Liver (tissue), 3 donors: ENCODE measurements around the gene ETV6.

Source experiments
- ATF3 ChIP-seq: IDR thresholded peaks from 2 replicates; pipeline ENCODE4 v1.6.1; 2016; ENCODE audit warnings: antibody characterized with exemption
- CTCF ChIP-seq: fragments of 150-350 bp; IDR thresholded peaks from 2 replicates; pipeline ENCODE4 v1.5.1; 2017; ENCODE audit warnings: improper control_type of control experiment, low read depth, low read length; ENCODE audit not compliant: missing input control
- EGR1 ChIP-seq, 2 donors: IDR thresholded peaks; 2 replicates each; pipeline ENCODE4 v1.6.1; 2016 to 2018; ENCODE audit warnings: antibody characterized with exemption in 2 of 2, low read depth in 2 of 2
- GABPA ChIP-seq, 2 donors: IDR thresholded peaks in 1 of 2; conservative IDR thresholded peaks in 1 of 2; 2 replicates each; pipeline ENCODE4 v1.6.1; 2016; ENCODE audit warnings: antibody characterized with exemption in 2 of 2, mild to moderate bottlenecking in 1 of 2, moderate library complexity in 1 of 2
- JUND ChIP-seq, 2 donors: IDR thresholded peaks; 2 replicates each; pipeline ENCODE4 v1.6.1; 2016; ENCODE audit warnings: antibody characterized with exemption in 2 of 2
- MAX ChIP-seq: IDR thresholded peaks from 2 replicates; pipeline ENCODE4 v1.6.1; 2016; ENCODE audit warnings: antibody characterized with exemption
- NR2F2 ChIP-seq: IDR thresholded peaks from 2 replicates; pipeline ENCODE4 v1.6.1; 2016; ENCODE audit warnings: antibody characterized with exemption
- RAD21 ChIP-seq, 2 donors: IDR thresholded peaks; 2 replicates each; pipeline ENCODE4 v1.6.1; 2016; ENCODE audit warnings: antibody characterized with exemption in 2 of 2, mild to moderate bottlenecking in 2 of 2
- SP1 ChIP-seq: IDR thresholded peaks from 2 replicates; pipeline ENCODE4 v1.6.1; 2018; ENCODE audit warnings: antibody characterized with exemption, mild to moderate bottlenecking
- TAF1 ChIP-seq: conservative IDR thresholded peaks from 2 replicates; pipeline ENCODE4 v1.6.1; 2016; ENCODE audit warnings: antibody characterized with exemption, mild to moderate bottlenecking
- ZBTB33 ChIP-seq: IDR thresholded peaks from 2 replicates; pipeline ENCODE4 v1.6.1; 2016; ENCODE audit warnings: antibody characterized with exemption
- donor health status: healthy.
- donor health status: healthy.

GRCh38 chr12:11827091-11828061 lies 177.9 kb downstream of the ETV6 start:
- TF ChIP-seq CTCF, result no peak
- no peak for TF ChIP-seq ATF3
- no peak for TF ChIP-seq TAF1
- no peak for TF ChIP-seq JUND (IDR thresholded peaks at IDR 0.05)
- TF ChIP-seq EGR1 (IDR thresholded peaks at IDR 0.05; ENCODE audit: low read depth in 2 of 2), result no peak
- no peak for TF ChIP-seq ZBTB33
- TF ChIP-seq SP1, result no peak
- TF ChIP-seq NR2F2, result no peak
- no peak for TF ChIP-seq MAX
- TF ChIP-seq GABPA (IDR thresholded peaks at IDR 0.05 in 1 of 2, conservative IDR thresholded peaks at IDR 0.05 in 1 of 2), result no peak
- no peak for TF ChIP-seq RAD21 (IDR thresholded peaks at IDR 0.05)
